GM23338 (cell line): ENCODE measurements around the gene BTBD9. TPM values are rescaled to one million over a fixed set of nuclear protein-coding genes. Genes with fewer than 3 reads are reported as not detected.

ENCODE experiments used
- ATAC-seq: fragments of 200-7000 bp; cut with Tn5 transposase; 3 replicates; pipeline ENCODE4 v1.9.1; 2020
- DNase-seq: peaks from one replicate; pipeline ENCODE4 v3.0.0-alpha.2; 2015; ENCODE audit warnings: low spot score
- H2AFZ ChIP-seq: fragments of 200-600 bp; sonication (generic); 2 replicates; pipeline ENCODE4 v1.8.0; 2016; ENCODE audit warnings: antibody characterized with exemption, mild to moderate bottlenecking, moderate library complexity
- H3F3A ChIP-seq: fragments of 200-600 bp; sonication (generic); replicated peaks from 2 replicates; pipeline ENCODE4 v1.8.0; 2017; ENCODE audit warnings: antibody characterized with exemption, mixed run types, low read depth
- H3K27ac ChIP-seq: fragments of 200-600 bp; sonication (generic); 2 replicates; pipeline ENCODE4 v1.6.1; 2016; ENCODE audit warnings: low read depth
- H3K27me3 ChIP-seq: fragments of 200-600 bp; sonication (generic); 2 replicates; pipeline ENCODE4 v1.8.0; 2016; ENCODE audit warnings: mild to moderate bottlenecking, mixed run types, moderate library complexity; ENCODE audit not compliant: insufficient read depth
- H3K36me3 ChIP-seq: fragments of 200-600 bp; sonication (generic); 2 replicates; pipeline ENCODE4 v1.8.0; 2016; ENCODE audit warnings: mild to moderate bottlenecking; ENCODE audit not compliant: insufficient read depth
- H3K4me1 ChIP-seq: fragments of 200-600 bp; sonication (generic); 2 replicates; pipeline ENCODE4 v1.8.0; 2016; ENCODE audit warnings: mild to moderate bottlenecking, moderate library complexity; ENCODE audit not compliant: insufficient read depth
- H3K4me2 ChIP-seq: fragments of 200-600 bp; sonication (generic); 2 replicates; pipeline ENCODE4 v1.7.1; 2017; ENCODE audit warnings: mixed run types
- H3K4me3 ChIP-seq: fragments of 200-600 bp; sonication (generic); 2 replicates; pipeline ENCODE4 v1.6.1; 2016; ENCODE audit warnings: mixed run types
- H3K79me2 ChIP-seq: fragments of 200-600 bp; sonication (generic); replicated peaks from 2 replicates; pipeline ENCODE4 v1.8.0; 2017; ENCODE audit warnings: mild to moderate bottlenecking; ENCODE audit not compliant: insufficient read depth
- H3K9me2 ChIP-seq: fragments of 200-600 bp; sonication (generic); 2 replicates; pipeline ENCODE4 v1.8.0; 2017; ENCODE audit not compliant: insufficient read depth
- H4K20me1 ChIP-seq: fragments of 200-600 bp; sonication (generic); replicated peaks from 2 replicates; pipeline ENCODE4 v1.8.0; 2017; ENCODE audit warnings: mild to moderate bottlenecking; ENCODE audit not compliant: insufficient read depth
- H3K27ac Mint-ChIP-seq: 2 replicates; pipeline ENCODE4 v1.8.0; 2020; ENCODE audit warnings: inconsistent platforms, mild to moderate bottlenecking, moderate library complexity, mixed read lengths
- H3K27me3 Mint-ChIP-seq: 3 replicates; pipeline ENCODE4 v1.8.0; 2022; ENCODE audit warnings: low read depth, mild to moderate bottlenecking, moderate library complexity, mixed read lengths, inconsistent platforms; ENCODE audit not compliant: insufficient read depth, poor library complexity
- H3K36me3 Mint-ChIP-seq: 3 replicates; pipeline ENCODE4 v1.8.0; 2021; ENCODE audit warnings: low read depth, mild to moderate bottlenecking, inconsistent platforms, moderate library complexity, mixed read lengths
- H3K4me1 Mint-ChIP-seq: 3 replicates; pipeline ENCODE4 v1.8.0; 2020; ENCODE audit warnings: mild to moderate bottlenecking, inconsistent platforms, mixed read lengths
- H3K4me3 Mint-ChIP-seq: 3 replicates; pipeline ENCODE4 v1.8.0; 2021; ENCODE audit warnings: moderate library complexity, mild to moderate bottlenecking, inconsistent platforms, mixed read lengths
- H3K9me3 Mint-ChIP-seq: 3 replicates; pipeline ENCODE4 v1.8.0; 2020; ENCODE audit warnings: moderate library complexity, mild to moderate bottlenecking, inconsistent platforms, mixed read lengths
- CREB1 ChIP-seq: fragments of 250-450 bp; sonication (Bioruptor Pico); IDR thresholded peaks from 2 replicates; pipeline ENCODE4 v1.5.0; 2020; ENCODE audit warnings: low read depth, mild to moderate bottlenecking, moderate library complexity
- CTCF ChIP-seq, 2 experiments: fragments of 200-600 bp in 1 of 2; sonication (generic) in 1 of 2; conservative IDR thresholded peaks; 2 replicates each; pipeline versions ENCODE4 v1.5.1 to v1.6.1; 2016 to 2017; ENCODE audit warnings: antibody characterized with exemption in 2 of 2, low read depth in 2 of 2, mild to moderate bottlenecking in 2 of 2, moderate library complexity in 1 of 2
- EZH2phosphoT487 ChIP-seq: fragments of 200-600 bp; sonication (generic); IDR thresholded peaks from one replicate; pipeline ENCODE4 v1.8.1; 2018; ENCODE audit warnings: antibody characterized with exemption; ENCODE audit not compliant: unreplicated experiment
- JUNB ChIP-seq: IDR thresholded peaks from one replicate; pipeline ENCODE4 v1.6.1; 2016; ENCODE audit warnings: antibody characterized with exemption; ENCODE audit not compliant: unreplicated experiment
- NANOG ChIP-seq: IDR thresholded peaks from 2 replicates; pipeline ENCODE4 v1.6.1; 2016; ENCODE audit warnings: antibody characterized with exemption, borderline replicate concordance
- POLR2AphosphoS5 ChIP-seq: IDR thresholded peaks from 2 replicates; pipeline ENCODE4 v1.6.1; 2016; ENCODE audit warnings: antibody characterized with exemption, low read depth
- STAT1 ChIP-seq: IDR thresholded peaks from one replicate; pipeline ENCODE4 v1.6.1; 2016; ENCODE audit warnings: antibody characterized with exemption; ENCODE audit not compliant: unreplicated experiment
- ZNF114 ChIP-seq: fragments of 250-450 bp; sonication (Bioruptor Pico); IDR thresholded peaks from 2 replicates; pipeline ENCODE4 v1.5.0; 2020; ENCODE audit warnings: mild to moderate bottlenecking, moderate library complexity
- ZNF331 ChIP-seq: fragments of 250-450 bp; sonication (Bioruptor Pico); IDR thresholded peaks from 2 replicates; pipeline ENCODE4 v1.5.0; 2020; ENCODE audit warnings: low read depth, mild to moderate bottlenecking, moderate library complexity
- polyA plus RNA-seq: library from polyadenylated mRNA; unstranded; fragments of >200 nt; fragmentation: Nextera tagmentation; extraction: Ambion mirVana; gene quantifications from 2 replicates; pipeline ENCODE4 v1.2.1, GENCODE V29; 2016
- total RNA-seq: library from RNA; depleted of rRNA; stranded (reverse); fragments of >200 nt; shearing (Covaris generic); gene quantifications from 2 replicates; pipeline ENCODE4 v1.2.3, GENCODE V29; 2014
- TF ChIP-seq, protein P1 (sequence below): IDR thresholded peaks from 2 replicates; pipeline ENCODE4 v1.6.1; 2016; ENCODE audit warnings: antibody characterized with exemption
- TF ChIP-seq, protein P2 (sequence below): fragments of 250-450 bp; sonication (Bioruptor Pico); IDR thresholded peaks from 2 replicates; pipeline ENCODE4 v1.5.0; 2020; ENCODE audit warnings: mild to moderate bottlenecking, moderate library complexity

BTBD9 gene
- total and polyA plus RNA-seq, 2 experiments from 2014 or later = 4.2 to 5.3 TPM

GRCh38 chr6:38528196-38528965 is 111.3 kb downstream of the BTBD9 start:
- Mint-ChIP-seq H3K27ac (no peak overlapping the region), H3K4me3 (no peak overlapping the region), H3K27me3 (peaks cover 6% of the 10 kb centered on the region), H3K4me1 (peaks cover 8% of the 10 kb centered on the region; the same call in 2 of the 3 replicates), H3K36me3 (peaks cover 45% of the 10 kb centered on the region), H3K9me3 (peaks cover 48% of the 10 kb centered on the region)
- Histone ChIP-seq H2AFZ (no peak overlapping the region), H3K9me2 (peaks cover 2% of the 10 kb centered on the region; the same call in 1 of the 2 replicates), H3F3A (no peaks in the 10 kb centered on the region), H3K4me2 (no peak overlapping the region), H4K20me1 (no peaks in the 10 kb centered on the region), H3K4me3 (no peak overlapping the region), H3K79me2 (no peaks in the 10 kb centered on the region), H3K4me1 (peaks cover 6% of the 10 kb centered on the region; the same call in 1 of the 2 replicates), H3K36me3 (peaks cover 4% of the 10 kb centered on the region; the same call in 1 of the 2 replicates), H3K27ac (no peak overlapping the region), H3K27me3 (no peaks in the 10 kb centered on the region)
- ATAC-seq (no peak), DNase-seq (no peak)
- TF ChIP-seq STAT1 (no peak), ZNF114 (no peak), ZNF331 (CRISPR knock-in tag) (no peak), CREB1 (CRISPR knock-in tag) (no peak), EZH2phosphoT487 (no peak), JUNB (no peak), CTCF (conservative IDR thresholded peaks at IDR 0.05; ENCODE audit: low read depth in 2 of 2) (no peak), NANOG (no peak), POLR2AphosphoS5 (no peak)
- TF ChIP-seq, protein P1, sequence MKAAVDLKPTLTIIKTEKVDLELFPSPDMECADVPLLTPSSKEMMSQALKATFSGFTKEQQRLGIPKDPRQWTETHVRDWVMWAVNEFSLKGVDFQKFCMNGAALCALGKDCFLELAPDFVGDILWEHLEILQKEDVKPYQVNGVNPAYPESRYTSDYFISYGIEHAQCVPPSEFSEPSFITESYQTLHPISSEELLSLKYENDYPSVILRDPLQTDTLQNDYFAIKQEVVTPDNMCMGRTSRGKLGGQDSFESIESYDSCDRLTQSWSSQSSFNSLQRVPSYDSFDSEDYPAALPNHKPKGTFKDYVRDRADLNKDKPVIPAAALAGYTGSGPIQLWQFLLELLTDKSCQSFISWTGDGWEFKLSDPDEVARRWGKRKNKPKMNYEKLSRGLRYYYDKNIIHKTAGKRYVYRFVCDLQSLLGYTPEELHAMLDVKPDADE = no peak
- TF ChIP-seq, protein P2, sequence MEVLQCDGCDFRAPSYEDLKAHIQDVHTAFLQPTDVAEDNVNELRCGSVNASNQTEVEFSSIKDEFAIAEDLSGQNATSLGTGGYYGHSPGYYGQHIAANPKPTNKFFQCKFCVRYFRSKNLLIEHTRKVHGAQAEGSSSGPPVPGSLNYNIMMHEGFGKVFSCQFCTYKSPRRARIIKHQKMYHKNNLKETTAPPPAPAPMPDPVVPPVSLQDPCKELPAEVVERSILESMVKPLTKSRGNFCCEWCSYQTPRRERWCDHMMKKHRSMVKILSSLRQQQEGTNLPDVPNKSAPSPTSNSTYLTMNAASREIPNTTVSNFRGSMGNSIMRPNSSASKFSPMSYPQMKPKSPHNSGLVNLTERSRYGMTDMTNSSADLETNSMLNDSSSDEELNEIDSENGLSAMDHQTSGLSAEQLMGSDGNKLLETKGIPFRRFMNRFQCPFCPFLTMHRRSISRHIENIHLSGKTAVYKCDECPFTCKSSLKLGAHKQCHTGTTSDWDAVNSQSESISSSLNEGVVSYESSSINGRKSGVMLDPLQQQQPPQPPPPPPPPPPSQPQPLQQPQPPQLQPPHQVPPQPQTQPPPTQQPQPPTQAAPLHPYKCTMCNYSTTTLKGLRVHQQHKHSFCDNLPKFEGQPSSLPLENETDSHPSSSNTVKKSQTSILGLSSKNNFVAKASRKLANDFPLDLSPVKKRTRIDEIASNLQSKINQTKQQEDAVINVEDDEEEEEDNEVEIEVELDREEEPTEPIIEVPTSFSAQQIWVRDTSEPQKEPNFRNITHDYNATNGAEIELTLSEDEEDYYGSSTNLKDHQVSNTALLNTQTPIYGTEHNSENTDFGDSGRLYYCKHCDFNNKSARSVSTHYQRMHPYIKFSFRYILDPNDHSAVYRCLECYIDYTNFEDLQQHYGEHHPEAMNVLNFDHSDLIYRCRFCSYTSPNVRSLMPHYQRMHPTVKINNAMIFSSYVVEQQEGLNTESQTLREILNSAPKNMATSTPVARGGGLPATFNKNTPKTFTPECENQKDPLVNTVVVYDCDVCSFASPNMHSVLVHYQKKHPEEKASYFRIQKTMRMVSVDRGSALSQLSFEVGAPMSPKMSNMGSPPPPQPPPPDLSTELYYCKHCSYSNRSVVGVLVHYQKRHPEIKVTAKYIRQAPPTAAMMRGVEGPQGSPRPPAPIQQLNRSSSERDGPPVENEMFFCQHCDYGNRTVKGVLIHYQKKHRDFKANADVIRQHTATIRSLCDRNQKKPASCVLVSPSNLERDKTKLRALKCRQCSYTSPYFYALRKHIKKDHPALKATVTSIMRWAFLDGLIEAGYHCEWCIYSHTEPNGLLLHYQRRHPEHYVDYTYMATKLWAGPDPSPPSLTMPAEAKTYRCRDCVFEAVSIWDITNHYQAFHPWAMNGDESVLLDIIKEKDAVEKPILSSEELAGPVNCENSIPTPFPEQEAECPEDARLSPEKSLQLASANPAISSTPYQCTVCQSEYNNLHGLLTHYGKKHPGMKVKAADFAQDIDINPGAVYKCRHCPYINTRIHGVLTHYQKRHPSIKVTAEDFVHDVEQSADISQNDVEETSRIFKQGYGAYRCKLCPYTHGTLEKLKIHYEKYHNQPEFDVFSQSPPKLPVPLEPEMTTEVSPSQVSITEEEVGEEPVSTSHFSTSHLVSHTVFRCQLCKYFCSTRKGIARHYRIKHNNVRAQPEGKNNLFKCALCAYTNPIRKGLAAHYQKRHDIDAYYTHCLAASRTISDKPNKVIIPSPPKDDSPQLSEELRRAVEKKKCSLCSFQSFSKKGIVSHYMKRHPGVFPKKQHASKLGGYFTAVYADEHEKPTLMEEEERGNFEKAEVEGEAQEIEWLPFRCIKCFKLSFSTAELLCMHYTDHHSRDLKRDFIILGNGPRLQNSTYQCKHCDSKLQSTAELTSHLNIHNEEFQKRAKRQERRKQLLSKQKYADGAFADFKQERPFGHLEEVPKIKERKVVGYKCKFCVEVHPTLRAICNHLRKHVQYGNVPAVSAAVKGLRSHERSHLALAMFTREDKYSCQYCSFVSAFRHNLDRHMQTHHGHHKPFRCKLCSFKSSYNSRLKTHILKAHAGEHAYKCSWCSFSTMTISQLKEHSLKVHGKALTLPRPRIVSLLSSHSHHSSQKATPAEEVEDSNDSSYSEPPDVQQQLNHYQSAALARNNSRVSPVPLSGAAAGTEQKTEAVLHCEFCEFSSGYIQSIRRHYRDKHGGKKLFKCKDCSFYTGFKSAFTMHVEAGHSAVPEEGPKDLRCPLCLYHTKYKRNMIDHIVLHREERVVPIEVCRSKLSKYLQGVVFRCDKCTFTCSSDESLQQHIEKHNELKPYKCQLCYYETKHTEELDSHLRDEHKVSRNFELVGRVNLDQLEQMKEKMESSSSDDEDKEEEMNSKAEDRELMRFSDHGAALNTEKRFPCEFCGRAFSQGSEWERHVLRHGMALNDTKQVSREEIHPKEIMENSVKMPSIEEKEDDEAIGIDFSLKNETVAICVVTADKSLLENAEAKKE (CRISPR knock-in tag) = no peak
